CD4-positive, CD25-positive, alpha-beta regulatory T cell (primary cell): ENCODE data around the gene TMEM14A. TPM values are rescaled to one million over a fixed set of nuclear protein-coding genes. Genes with fewer than 3 reads are reported as not detected.
"Not testable (repeated sequence)": the region's sequence is repeated elsewhere in the genome, so short reads cannot be mapped to it uniquely, and the experiment has no call there.

Experiments used
- ATAC-seq, 2 donors: fragments of 150-1000 bp; cut with Tn5 transposase; one replicate each; pipeline ENCODE4 v1.10.0; 2021; ENCODE audit warnings: low read depth in 2 of 2, moderate number of reproducible peaks in 2 of 2, moderate library complexity in 1 of 2
- DNase-seq, 3 donors: peaks; one replicate each; pipeline versions ENCODE4 v3.0.0 to v3.0.0-alpha.2; 2012 to 2022; ENCODE audit warnings: mixed read lengths in 1 of 3
- H3K27ac ChIP-seq: one replicate; pipeline ENCODE4 v1.7.0; 2013; ENCODE audit warnings: mild to moderate bottlenecking, low read length; ENCODE audit not compliant: insufficient read depth, poor library complexity, severe bottlenecking
- H3K27me3 ChIP-seq: one replicate; pipeline ENCODE4 v1.7.0; 2013; ENCODE audit warnings: low read length; ENCODE audit not compliant: control insufficient read depth, insufficient read depth
- H3K36me3 ChIP-seq: one replicate; pipeline ENCODE4 v1.7.0; 2013; ENCODE audit warnings: mild to moderate bottlenecking, low read length, moderate library complexity; ENCODE audit not compliant: control insufficient read depth, insufficient read depth
- H3K4me1 ChIP-seq: 2 replicates; pipeline ENCODE4 v1.7.0; 2013; ENCODE audit warnings: mild to moderate bottlenecking, low read length; ENCODE audit not compliant: insufficient read depth, control insufficient read depth, poor library complexity, severe bottlenecking
- H3K4me3 ChIP-seq: one replicate; pipeline ENCODE4 v1.7.0; 2013; ENCODE audit warnings: low read depth, mild to moderate bottlenecking, low read length, moderate library complexity
- H3K9me3 ChIP-seq, 2 experiments: 1 replicate in 1 of 2; 2 replicates in 1 of 2; pipeline ENCODE4 v1.7.0; 2013; ENCODE audit warnings: low read length in 2 of 2, mild to moderate bottlenecking in 1 of 2, moderate library complexity in 1 of 2; ENCODE audit not compliant: control insufficient read depth in 2 of 2
- H3K27ac Mint-ChIP-seq, 3 donors: one replicate each; pipeline ENCODE4 v1.8.0; 2020 to 2022; ENCODE audit warnings: mild to moderate bottlenecking in 3 of 3, mixed read lengths in 3 of 3, moderate library complexity in 2 of 3
- H3K27me3 Mint-ChIP-seq: one replicate; pipeline ENCODE4 v1.8.0; 2022; ENCODE audit warnings: mild to moderate bottlenecking, mixed read lengths
- H3K36me3 Mint-ChIP-seq: one replicate; pipeline ENCODE4 v1.8.0; 2020; ENCODE audit warnings: mixed read lengths
- H3K4me1 Mint-ChIP-seq, 4 donors: one replicate each; pipeline ENCODE4 v1.8.0; 2020 to 2022; ENCODE audit warnings: mixed read lengths in 4 of 4, mild to moderate bottlenecking in 1 of 4
- H3K4me3 Mint-ChIP-seq, 4 donors: one replicate each; pipeline ENCODE4 v1.8.0; 2020 to 2022; ENCODE audit warnings: mild to moderate bottlenecking in 4 of 4, mixed read lengths in 4 of 4, moderate library complexity in 3 of 4
- H3K9me3 Mint-ChIP-seq, 7 donors: one replicate each; pipeline ENCODE4 v1.8.0; 2020 to 2022; ENCODE audit warnings: mixed read lengths in 7 of 7, mild to moderate bottlenecking in 3 of 7, moderate library complexity in 2 of 7
- polyA plus RNA-seq, 4 donors: library from polyadenylated mRNA; unstranded; fragments of 300-500 nt; fragmentation: Illumina TruSeq; gene quantifications; one replicate each; pipeline ENCODE4 v1.2.3, GENCODE V29; 2021
- total RNA-seq: library from RNA; stranded (reverse); gene quantifications from one replicate; pipeline ENCODE4 v1.2.3, GENCODE V29; 2022

TMEM14A gene
- total and polyA plus RNA-seq, 5 donors from 2014 or later = 8.0 to 55.0 (median 35.8) TPM

GRCh38 chr6:52666071-52666470 is 4.8 kb upstream of the TMEM14A start:
- H3K4me3 Mint-ChIP-seq = peak overlapping the region in 1 of 4 donors; percentile 28
- no peak overlapping the region for H3K4me3 ChIP-seq

GRCh38 chr6:52666523-52666922 is 4.4 kb upstream of the TMEM14A start:
- no peaks in the 10 kb centered on the region for H3K9me3 ChIP-seq
- H3K27me3 ChIP-seq = peaks cover 6% of the 10 kb centered on the region
- no peak for DNase-seq
- H3K27me3 Mint-ChIP-seq = no peaks in the 10 kb centered on the region
- H3K36me3 ChIP-seq = no peaks in the 10 kb centered on the region
- H3K27ac ChIP-seq = no peak overlapping the region
- H3K4me1 Mint-ChIP-seq = peaks cover 0 to 15% (median 6%) of the 10 kb centered on the region in 4 donors
- ATAC-seq = no peak
- peak overlapping the region in 1 of 4 donors; percentile 14 for H3K4me3 Mint-ChIP-seq
- H3K4me1 ChIP-seq = peaks cover 22% of the 10 kb centered on the region
- H3K4me3 ChIP-seq = no peak overlapping the region
- H3K27ac Mint-ChIP-seq = no peak overlapping the region
- H3K9me3 Mint-ChIP-seq = peaks cover 0 to 3% (median 0%) of the 10 kb centered on the region in 7 donors
- H3K36me3 Mint-ChIP-seq = no peaks in the 10 kb centered on the region

More at GRCh38 chr6:52666071-52666470, 4.8 kb upstream of the TMEM14A start:
- Mint-ChIP-seq H3K27ac (no peak overlapping the region), H3K4me1 (peaks cover 0 to 11% (median 3%) of the 10 kb centered on the region in 4 donors), H3K27me3 (no peaks in the 10 kb centered on the region), H3K36me3 (no peaks in the 10 kb centered on the region), H3K9me3 (peaks cover 0 to 3% (median 0%) of the 10 kb centered on the region in 7 donors)
- DNase-seq (no peak), ATAC-seq (no peak)
- peaks cover 18% of the 10 kb centered on the region for H3K4me1 ChIP-seq
- H3K36me3 ChIP-seq = no peaks in the 10 kb centered on the region
- peaks cover 6% of the 10 kb centered on the region for H3K27me3 ChIP-seq
- no peak overlapping the region for H3K27ac ChIP-seq
- H3K9me3 ChIP-seq = no peaks in the 10 kb centered on the region

GRCh38 chr6:52667572-52667971 is 3.3 kb upstream of the TMEM14A start:
- Histone ChIP-seq H3K4me1 (peaks cover 28% of the 10 kb centered on the region), H3K4me3 (no peak overlapping the region), H3K9me3 (no peaks in the 10 kb centered on the region), H3K27me3 (peaks cover 6% of the 10 kb centered on the region), H3K36me3 (no peaks in the 10 kb centered on the region), H3K27ac (no peak overlapping the region)
- DNase-seq = no peak
- Mint-ChIP-seq H3K9me3 (no peaks in the 10 kb centered on the region), H3K4me1 (peaks cover 0 to 26% (median 17%) of the 10 kb centered on the region in 4 donors), H3K4me3 (peak overlapping the region in 1 of 4 donors; percentile 14), H3K27me3 (no peaks in the 10 kb centered on the region), H3K27ac (no peak overlapping the region), H3K36me3 (no peaks in the 10 kb centered on the region)
- no peak for ATAC-seq

- no peaks in the 10 kb centered on the region for H3K9me3 ChIP-seq
- no peaks in the 10 kb centered on the region for H3K9me3 Mint-ChIP-seq
- no peaks in the 10 kb centered on the region for H3K27me3 Mint-ChIP-seq
- DNase-seq (no peak), ATAC-seq (no peak)
- peak overlapping the region; percentile 91 to 94 (median 93) for H3K4me3 Mint-ChIP-seq
- peak overlapping the region; percentile 85 for H3K4me3 ChIP-seq
- no peaks in the 10 kb centered on the region for H3K36me3 ChIP-seq
- H3K27me3 ChIP-seq = peaks cover 2% of the 10 kb centered on the region
- H3K36me3 Mint-ChIP-seq = peaks cover 12% of the 10 kb centered on the region
- peaks cover 0 to 43% (median 31%) of the 10 kb centered on the region in 4 donors for H3K4me1 Mint-ChIP-seq
- peak overlapping the region in 2 of 3 donors; percentile 93 to 96 for H3K27ac Mint-ChIP-seq
- peaks cover 21% of the 10 kb centered on the region for H3K4me1 ChIP-seq
- no peak overlapping the region for H3K27ac ChIP-seq
Observed at GRCh38 chr6:52671676-52672075, 763 bp downstream of the TMEM14A start.

DNA sequence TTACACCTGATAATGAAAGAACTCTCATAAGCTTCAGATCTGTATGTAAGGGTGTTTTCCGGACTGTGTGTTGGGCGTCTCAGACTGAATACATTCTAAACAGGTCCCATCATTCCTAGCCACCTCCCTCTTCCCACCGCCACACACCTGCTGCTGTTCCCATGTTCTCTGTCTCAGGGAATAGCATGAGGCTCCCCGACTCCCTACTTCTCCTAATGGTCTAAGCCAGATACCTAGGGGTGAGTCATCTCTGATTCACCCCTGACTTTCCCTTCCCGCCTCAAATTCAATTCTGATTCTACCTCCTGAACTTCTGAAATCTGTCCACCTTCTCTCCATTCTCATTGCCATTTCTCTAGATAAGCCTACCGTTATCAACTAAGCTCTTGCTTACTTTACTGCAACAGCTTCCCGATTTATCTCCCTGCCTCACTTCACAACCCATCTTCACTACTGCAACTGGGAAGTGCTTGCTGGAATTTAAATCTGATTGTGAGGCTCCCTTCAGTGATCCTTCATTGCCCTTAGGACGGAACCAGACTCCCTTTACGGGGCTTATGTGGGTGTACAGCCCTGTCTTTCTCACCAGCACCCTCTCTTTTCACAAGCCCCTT is 1.6 kb downstream of the TMEM14A start:
- H3K27ac ChIP-seq = no peak overlapping the region

DNA sequence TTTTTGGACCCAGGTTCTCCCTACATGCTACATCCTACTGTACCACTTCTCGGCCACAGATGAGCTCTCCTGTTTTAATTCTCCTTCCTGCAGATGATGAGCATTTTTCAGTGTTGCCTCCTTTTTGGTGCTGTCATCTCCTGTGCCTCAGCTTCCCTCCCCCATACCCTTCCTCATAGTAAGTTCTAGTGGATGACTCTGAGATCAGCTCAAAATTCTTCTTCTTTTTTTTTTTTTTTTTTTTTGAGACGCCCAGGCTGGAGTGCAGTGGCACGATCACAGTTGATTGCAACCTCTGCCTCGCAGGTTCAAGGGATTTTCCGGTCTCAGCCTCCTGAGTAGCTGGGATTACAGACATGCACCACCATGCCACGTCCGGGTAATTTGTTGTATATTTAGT is 3.8 kb downstream of the TMEM14A start:
- Mint-ChIP-seq H3K27ac (no peak overlapping the region), H3K4me1 (peaks cover 4 to 43% (median 33%) of the 10 kb centered on the region in 4 donors), H3K9me3 (no peaks in the 10 kb centered on the region), H3K4me3 (no peak overlapping the region), H3K27me3 (no peaks in the 10 kb centered on the region), H3K36me3 (peaks cover 34% of the 10 kb centered on the region)
- Histone ChIP-seq H3K27me3 (no peaks in the 10 kb centered on the region), H3K36me3 (no peaks in the 10 kb centered on the region), H3K9me3 (no peaks in the 10 kb centered on the region), H3K4me3 (no peak overlapping the region), H3K27ac (no peak overlapping the region), H3K4me1 (peaks cover 21% of the 10 kb centered on the region)
- no peak for DNase-seq
- ATAC-seq = no peak

More for the DNA sequence above, 1.6 kb downstream of the TMEM14A start:
- H3K9me3 ChIP-seq = no peaks in the 10 kb centered on the region
- DNase-seq (no peak), ATAC-seq (no peak)
- no peak overlapping the region for H3K4me3 ChIP-seq
- Mint-ChIP-seq H3K9me3 (no peaks in the 10 kb centered on the region), H3K4me3 (peak overlapping the region; percentile 41 to 94 (median 92)), H3K4me1 (peaks cover 4 to 43% (median 31%) of the 10 kb centered on the region in 4 donors), H3K27ac (peak overlapping the region in 2 of 3 donors; percentile 65 to 93), H3K36me3 (peaks cover 20% of the 10 kb centered on the region), H3K27me3 (no peaks in the 10 kb centered on the region)
- H3K36me3 ChIP-seq = no peaks in the 10 kb centered on the region
- H3K27me3 ChIP-seq = peaks cover under 1% of the 10 kb centered on the region
- peaks cover 21% of the 10 kb centered on the region for H3K4me1 ChIP-seq

DNA sequence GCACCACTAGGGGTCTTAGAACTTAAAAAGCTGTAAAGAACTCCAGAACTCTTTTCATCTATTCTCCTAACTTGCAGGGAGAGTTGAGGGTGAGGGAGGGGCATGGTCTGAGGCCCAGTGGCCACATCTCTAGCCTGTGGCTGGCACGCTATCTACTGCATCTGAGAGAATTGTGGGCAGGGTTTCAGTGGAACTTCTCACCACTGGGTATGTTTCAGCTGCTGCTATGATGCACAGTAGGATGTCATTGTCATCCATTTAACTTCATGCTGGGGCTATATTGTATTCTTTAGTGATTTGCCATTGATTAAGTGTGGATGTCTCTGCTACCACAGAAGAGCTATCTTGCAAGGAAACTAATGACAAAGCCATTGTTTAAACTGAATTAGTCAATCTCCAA is 4.5 kb downstream of the TMEM14A start:
- Histone ChIP-seq H3K36me3 (peaks cover 3% of the 10 kb centered on the region), H3K4me1 (peaks cover 20% of the 10 kb centered on the region), H3K4me3 (no peak overlapping the region), H3K9me3 (no peaks in the 10 kb centered on the region), H3K27me3 (no peaks in the 10 kb centered on the region), H3K27ac (no peak overlapping the region)
- peaks cover 4 to 39% (median 33%) of the 10 kb centered on the region in 4 donors for H3K4me1 Mint-ChIP-seq
- H3K27ac Mint-ChIP-seq = peak overlapping the region in 1 of 3 donors; percentile 33
- H3K9me3 Mint-ChIP-seq = no peaks in the 10 kb centered on the region
- H3K36me3 Mint-ChIP-seq = peaks cover 34% of the 10 kb centered on the region
- ATAC-seq = no peak
- H3K27me3 Mint-ChIP-seq = no peaks in the 10 kb centered on the region
- DNase-seq = no peak
- no peak overlapping the region for H3K4me3 Mint-ChIP-seq

DNA sequence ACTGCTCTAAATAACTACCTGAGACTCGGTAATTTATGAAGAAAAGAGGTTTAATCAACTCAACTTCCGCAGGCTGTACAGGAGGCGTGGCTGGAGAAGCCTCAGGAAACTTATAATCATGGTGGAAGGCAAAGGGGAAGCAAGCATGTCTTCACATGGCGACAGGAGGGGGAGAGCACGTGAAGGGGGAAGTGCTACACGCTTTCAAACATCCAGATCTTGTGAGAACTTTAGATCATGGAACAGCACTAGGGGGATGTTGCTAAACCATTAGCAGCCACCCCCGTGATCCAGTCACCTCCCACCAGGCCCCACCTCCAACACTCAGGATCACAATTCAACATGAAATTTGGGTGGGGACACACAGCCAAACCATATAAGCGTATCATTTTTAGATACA is 5.7 kb downstream of the TMEM14A start:
- H3K27me3 Mint-ChIP-seq = not testable (repeated sequence)
- H3K36me3 Mint-ChIP-seq = peaks cover 35% of the 10 kb centered on the region

More for the DNA sequence above, 5.7 kb downstream of the TMEM14A start:
- Mint-ChIP-seq H3K27ac (peak overlapping the region in 1 of 3 donors; percentile 47), H3K4me1 (peaks cover 4 to 31% (median 24%) of the 10 kb centered on the region in 4 donors)
- DNase-seq, H3K9me3 Mint-ChIP-seq, H3K4me3 Mint-ChIP-seq, H3K27me3 ChIP-seq, H3K27ac ChIP-seq, H3K9me3 ChIP-seq, H3K36me3 ChIP-seq, H3K4me3 ChIP-seq, H3K4me1 ChIP-seq, ATAC-seq: not testable (repeated sequence)
